Neural progenitor cell (in vitro differentiated cells): ENCODE measurements around the gene SRL.

Experiments used
- EZH2 ChIP-seq: fragments of 200-600 bp; sonication (generic); IDR thresholded peaks from 2 replicates; pipeline ENCODE4 v1.6.1; 2017; ENCODE audit warnings: antibody characterized with exemption, mild to moderate bottlenecking, moderate library complexity
- EZH2phosphoT487 ChIP-seq: fragments of 200-600 bp; sonication (generic); IDR thresholded peaks from 2 replicates; pipeline ENCODE4 v1.6.1; 2017; ENCODE audit warnings: antibody characterized with exemption
- TF ChIP-seq, protein P1 (sequence below): fragments of 200-600 bp; sonication (generic); IDR thresholded peaks from 2 replicates; pipeline ENCODE4 v1.5.1; 2017; ENCODE audit warnings: antibody characterized with exemption, mild to moderate bottlenecking

DNA sequence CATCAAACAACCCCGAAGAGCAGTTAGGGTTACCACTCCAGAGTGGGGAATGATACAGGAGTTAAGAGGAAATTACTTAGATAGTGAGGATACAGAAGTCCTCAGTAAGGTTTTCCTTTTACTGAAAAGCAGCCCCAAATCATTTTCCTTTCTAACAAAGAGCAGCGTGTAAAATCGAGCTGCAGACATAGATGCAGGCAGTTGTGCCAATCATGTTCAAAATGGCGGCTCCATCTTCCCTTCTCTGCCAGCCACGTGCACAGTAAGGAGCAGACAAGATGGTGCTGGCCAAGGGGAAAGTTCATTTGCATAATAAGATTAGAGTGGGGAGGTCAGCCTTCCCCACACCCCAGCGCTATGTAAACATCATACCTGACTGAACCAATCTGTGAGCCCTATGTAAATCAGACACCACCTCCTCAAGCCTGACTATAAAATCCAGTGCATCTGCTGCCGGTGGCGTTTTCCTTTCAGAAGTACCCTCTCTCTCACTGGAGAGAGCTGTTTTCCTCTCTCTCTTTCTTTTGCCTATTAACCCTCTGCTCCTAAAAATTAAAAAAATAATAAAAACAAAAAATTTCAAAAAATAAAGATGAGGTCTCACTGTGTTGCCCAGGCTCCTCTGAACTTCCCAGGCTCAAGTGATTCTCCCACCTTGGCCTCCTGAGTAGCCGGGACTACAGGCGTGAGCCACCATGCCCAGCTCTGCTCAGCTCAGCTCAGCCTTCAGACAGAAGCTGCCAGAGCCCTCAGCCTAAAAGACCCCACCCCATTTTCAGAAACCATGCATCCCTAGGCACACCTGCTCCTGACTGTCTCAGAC is 2.6 kb upstream of the SRL start:
- TF ChIP-seq, protein P1, sequence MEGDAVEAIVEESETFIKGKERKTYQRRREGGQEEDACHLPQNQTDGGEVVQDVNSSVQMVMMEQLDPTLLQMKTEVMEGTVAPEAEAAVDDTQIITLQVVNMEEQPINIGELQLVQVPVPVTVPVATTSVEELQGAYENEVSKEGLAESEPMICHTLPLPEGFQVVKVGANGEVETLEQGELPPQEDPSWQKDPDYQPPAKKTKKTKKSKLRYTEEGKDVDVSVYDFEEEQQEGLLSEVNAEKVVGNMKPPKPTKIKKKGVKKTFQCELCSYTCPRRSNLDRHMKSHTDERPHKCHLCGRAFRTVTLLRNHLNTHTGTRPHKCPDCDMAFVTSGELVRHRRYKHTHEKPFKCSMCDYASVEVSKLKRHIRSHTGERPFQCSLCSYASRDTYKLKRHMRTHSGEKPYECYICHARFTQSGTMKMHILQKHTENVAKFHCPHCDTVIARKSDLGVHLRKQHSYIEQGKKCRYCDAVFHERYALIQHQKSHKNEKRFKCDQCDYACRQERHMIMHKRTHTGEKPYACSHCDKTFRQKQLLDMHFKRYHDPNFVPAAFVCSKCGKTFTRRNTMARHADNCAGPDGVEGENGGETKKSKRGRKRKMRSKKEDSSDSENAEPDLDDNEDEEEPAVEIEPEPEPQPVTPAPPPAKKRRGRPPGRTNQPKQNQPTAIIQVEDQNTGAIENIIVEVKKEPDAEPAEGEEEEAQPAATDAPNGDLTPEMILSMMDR: no peak
- TF ChIP-seq EZH2 (no peak), EZH2phosphoT487 (no peak)
